Measurements from ENCODE around the gene SLITRK6.

Gene SLITRK6

GRCh38 chr13:85798556-85798955 is 663 bp downstream of the SLITRK6 start:
- Histone ChIP-seq H2AFZ (ENCODE audit: low read length) (no peak overlapping the region), H3F3A (ENCODE audit: insufficient read depth, low read length) (no peaks in the 10 kb centered on the region), H3K36me3 (ENCODE audit: insufficient read depth, low read length) (no peaks in the 10 kb centered on the region), H3K9ac (ENCODE audit: low read length) (no peak overlapping the region), H4K20me1 (ENCODE audit: insufficient read depth, low read length) (no peaks in the 10 kb centered on the region), H3K27ac (ENCODE audit: low read depth, low read length, poor library complexity, severe bottlenecking) (no peak overlapping the region), H3K9me3 (ENCODE audit: low read length) (no peaks in the 10 kb centered on the region), H3K4me1 (ENCODE audit: insufficient read depth, low read length, severe bottlenecking) (no peaks in the 10 kb centered on the region), H3K79me2 (ENCODE audit: insufficient read depth, low read length) (no peaks in the 10 kb centered on the region), H3K27me3 (ENCODE audit: insufficient read depth, low read length) (no peaks in the 10 kb centered on the region), H3K9me2 (ENCODE audit: low read depth, low read length) (no peaks in the 10 kb centered on the region), H3K4me2 (ENCODE audit: low read length) (no peak overlapping the region), H3K4me3 (ENCODE audit: low read depth, low read length, poor library complexity, severe bottlenecking) (no peak overlapping the region)
- no peak for TF ChIP-seq CTCF (IDR thresholded peaks at IDR 0.05; ENCODE audit: low read length)
- no peak for TF ChIP-seq EZH2 (IDR thresholded peaks at IDR 0.05; ENCODE audit: borderline replicate concordance, low read length)

GRCh38 chr13:85797311-85797710 is 1.9 kb downstream of the SLITRK6 start:
- Histone ChIP-seq H2AFZ (ENCODE audit: low read length) (no peak overlapping the region), H4K20me1 (ENCODE audit: insufficient read depth, low read length) (no peaks in the 10 kb centered on the region), H3K27me3 (ENCODE audit: insufficient read depth, low read length) (no peaks in the 10 kb centered on the region), H3F3A (ENCODE audit: insufficient read depth, low read length) (no peaks in the 10 kb centered on the region), H3K4me2 (ENCODE audit: low read length) (no peak overlapping the region), H3K4me3 (ENCODE audit: low read depth, low read length, poor library complexity, severe bottlenecking) (no peak overlapping the region), H3K79me2 (ENCODE audit: insufficient read depth, low read length) (no peaks in the 10 kb centered on the region), H3K9ac (ENCODE audit: low read length) (no peak overlapping the region), H3K36me3 (ENCODE audit: insufficient read depth, low read length) (no peaks in the 10 kb centered on the region), H3K4me1 (ENCODE audit: insufficient read depth, low read length, severe bottlenecking) (no peaks in the 10 kb centered on the region), H3K9me3 (ENCODE audit: low read length) (no peaks in the 10 kb centered on the region), H3K27ac (ENCODE audit: low read depth, low read length, poor library complexity, severe bottlenecking) (no peak overlapping the region), H3K9me2 (ENCODE audit: low read depth, low read length) (no peaks in the 10 kb centered on the region)
- TF ChIP-seq CTCF (IDR thresholded peaks at IDR 0.05; ENCODE audit: low read length) (no peak), EZH2 (IDR thresholded peaks at IDR 0.05; ENCODE audit: borderline replicate concordance, low read length) (no peak)

GRCh38 chr13:85785205-85785604 is 14.0 kb downstream of the SLITRK6 start:
- Histone ChIP-seq H3K27ac (ENCODE audit: low read depth, low read length, poor library complexity, severe bottlenecking) (no peak overlapping the region), H3K36me3 (ENCODE audit: insufficient read depth, low read length) (no peaks in the 10 kb centered on the region), H4K20me1 (ENCODE audit: insufficient read depth, low read length) (no peaks in the 10 kb centered on the region), H3K9me3 (ENCODE audit: low read length) (no peaks in the 10 kb centered on the region), H3K27me3 (ENCODE audit: insufficient read depth, low read length) (no peaks in the 10 kb centered on the region), H3K9me2 (ENCODE audit: low read depth, low read length) (no peaks in the 10 kb centered on the region), H3K9ac (ENCODE audit: low read length) (no peak overlapping the region), H3F3A (ENCODE audit: insufficient read depth, low read length) (no peaks in the 10 kb centered on the region), H2AFZ (ENCODE audit: low read length) (no peak overlapping the region), H3K79me2 (ENCODE audit: insufficient read depth, low read length) (no peaks in the 10 kb centered on the region), H3K4me1 (ENCODE audit: insufficient read depth, low read length, severe bottlenecking) (no peaks in the 10 kb centered on the region), H3K4me3 (ENCODE audit: low read depth, low read length, poor library complexity, severe bottlenecking) (no peak overlapping the region), H3K4me2 (ENCODE audit: low read length) (no peak overlapping the region)
- TF ChIP-seq EZH2 (IDR thresholded peaks at IDR 0.05; ENCODE audit: borderline replicate concordance, low read length), result no peak
- TF ChIP-seq CTCF (IDR thresholded peaks at IDR 0.05; ENCODE audit: low read length), result no peak
